Muscle layer of colon (tissue), 2 donors: Measurements from ENCODE around the gene OPTC.
A peak's percentile ranks its signal among the peaks of the same experiment; 100 is the strongest.

ENCODE experiments used
- H3K27ac ChIP-seq: one replicate; pipeline ENCODE4 v1.7.0; 2013; ENCODE audit warnings: low read depth, mild to moderate bottlenecking, low read length, moderate library complexity
- H3K27me3 ChIP-seq, 2 donors: one replicate each; pipeline ENCODE4 v1.7.0; 2013; ENCODE audit warnings: low read length in 2 of 2, mild to moderate bottlenecking in 2 of 2; ENCODE audit not compliant: insufficient read depth in 2 of 2, control insufficient read depth in 1 of 2
- H3K36me3 ChIP-seq: one replicate; pipeline ENCODE4 v1.7.0; 2013; ENCODE audit warnings: mild to moderate bottlenecking, low read length; ENCODE audit not compliant: insufficient read depth
- H3K4me1 ChIP-seq: one replicate; pipeline ENCODE4 v1.7.0; 2013; ENCODE audit warnings: mild to moderate bottlenecking, low read length; ENCODE audit not compliant: insufficient read depth
- H3K4me3 ChIP-seq, 2 donors: one replicate each; pipeline ENCODE4 v1.7.0; 2013; ENCODE audit warnings: low read length in 2 of 2, low read depth in 1 of 2, mild to moderate bottlenecking in 1 of 2, moderate library complexity in 1 of 2
- H3K9ac ChIP-seq: one replicate; pipeline ENCODE4 v1.7.0; 2013; ENCODE audit warnings: low read length
- H3K9me3 ChIP-seq: one replicate; pipeline ENCODE4 v1.7.0; 2013; ENCODE audit warnings: mild to moderate bottlenecking, low read length
- donor health status: abdominal sarcoma.
- donor health status: Adenocarcinoma of cecum.

OPTC gene

DNA sequence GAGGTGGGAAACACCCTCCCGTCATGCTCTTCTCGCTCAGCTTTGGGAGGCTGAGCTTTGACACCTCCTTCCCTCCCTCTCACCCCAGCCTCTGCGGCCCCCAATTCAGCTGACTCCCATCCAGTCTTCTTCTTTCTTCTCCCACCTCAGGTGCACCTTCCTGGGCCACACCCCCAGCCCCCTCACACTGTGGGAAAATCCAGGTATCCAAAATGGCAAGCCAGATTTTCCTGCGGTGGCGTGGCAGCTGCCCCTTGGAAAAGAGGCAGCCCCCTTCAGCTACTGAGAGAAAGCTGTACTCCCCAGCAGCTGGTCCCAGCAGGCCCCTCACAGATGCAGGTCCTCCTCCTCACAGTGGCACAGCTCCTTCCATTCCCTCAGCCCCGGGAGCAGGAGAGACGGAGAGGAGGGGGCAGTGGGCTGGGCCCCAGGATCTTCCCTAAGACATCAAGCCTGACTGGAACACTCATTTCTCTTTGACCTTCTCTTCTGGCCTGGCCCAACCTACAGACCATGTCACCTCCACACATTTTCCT lies 61.6 kb downstream of the OPTC start:
- Histone ChIP-seq H3K9ac (peak overlapping the region; percentile 69), H3K9me3 (no peaks in the 10 kb centered on the region), H3K4me3 (peak overlapping the region; percentile 31 to 47), H3K27ac (peak overlapping the region; percentile 96), H3K27me3 (no peaks in the 10 kb centered on the region), H3K4me1 (peaks cover 66% of the 10 kb centered on the region), H3K36me3 (no peaks in the 10 kb centered on the region)

DNA sequence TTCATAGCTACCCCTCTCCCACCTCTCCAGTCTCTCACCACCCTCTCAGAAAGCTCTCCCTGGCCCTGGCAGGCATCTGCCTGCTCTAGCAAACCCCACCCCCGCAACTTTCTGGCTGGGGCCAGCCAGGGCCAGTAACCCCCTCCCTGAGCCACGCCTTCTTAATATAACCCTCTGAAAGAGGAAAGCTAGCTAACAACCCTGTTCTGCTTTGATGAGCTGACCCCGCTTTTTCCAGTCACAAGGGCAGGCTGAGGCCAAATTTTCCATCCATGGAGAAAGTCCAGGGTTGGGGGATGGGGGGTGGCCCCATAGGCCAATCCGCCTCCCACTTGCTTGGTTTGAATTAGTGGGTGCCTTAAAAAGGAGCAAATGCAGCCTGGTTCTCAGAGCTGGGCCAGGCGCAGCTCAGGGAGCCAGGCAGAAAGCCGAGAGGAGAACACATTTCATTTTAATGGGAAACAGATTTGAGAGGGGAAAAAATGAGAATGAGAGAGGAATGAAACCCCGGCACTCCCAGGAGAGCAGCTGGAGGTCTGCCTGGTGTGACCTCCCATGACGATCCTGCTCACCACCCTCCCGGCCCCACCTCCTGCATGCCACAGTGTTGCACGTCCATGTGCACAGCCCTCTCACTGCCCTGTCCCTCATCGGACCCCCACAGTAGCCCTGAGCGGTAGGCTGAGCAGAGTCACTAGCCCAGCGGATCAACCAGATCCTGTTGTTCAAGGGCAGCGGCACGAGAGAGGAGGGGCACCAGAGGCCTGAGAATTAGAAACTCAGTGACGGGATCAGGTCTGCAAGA lies 62.3 kb downstream of the OPTC start:
- H3K4me3 ChIP-seq: peak overlapping the region; percentile 31 to 47
- peak overlapping the region; percentile 96 for H3K27ac ChIP-seq
- H3K27me3 ChIP-seq: no peaks in the 10 kb centered on the region
- peaks cover 66% of the 10 kb centered on the region for H3K4me1 ChIP-seq
- H3K36me3 ChIP-seq: no peaks in the 10 kb centered on the region
- H3K9ac ChIP-seq: peak overlapping the region; percentile 69
- H3K9me3 ChIP-seq: no peaks in the 10 kb centered on the region

DNA sequence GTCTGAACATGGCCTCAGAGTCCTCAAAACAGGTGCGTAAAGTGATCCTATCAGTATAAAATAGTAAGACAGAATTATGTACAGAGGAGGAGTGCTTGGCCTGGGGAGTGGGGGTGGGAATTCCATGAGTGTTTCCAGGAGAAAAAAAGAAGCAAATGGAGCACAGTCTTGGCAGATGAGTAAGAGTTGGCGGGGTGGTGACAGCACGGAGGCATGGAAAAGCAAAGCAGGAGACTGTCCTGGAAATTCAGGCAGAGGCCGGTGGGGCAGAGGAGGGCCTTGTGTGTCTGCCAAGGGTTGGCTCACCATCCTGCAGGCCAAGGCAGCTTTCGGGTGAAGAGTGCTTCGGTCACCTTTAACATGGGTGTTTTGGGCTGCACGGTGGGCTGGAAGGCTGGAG lies 63.4 kb downstream of the OPTC start:
- H3K27me3 ChIP-seq: no peaks in the 10 kb centered on the region
- H3K36me3 ChIP-seq: no peaks in the 10 kb centered on the region
- H3K9ac ChIP-seq: no peak overlapping the region
- no peaks in the 10 kb centered on the region for H3K9me3 ChIP-seq
- H3K4me1 ChIP-seq: peaks cover 64% of the 10 kb centered on the region
- no peak overlapping the region for H3K4me3 ChIP-seq
- peak overlapping the region; percentile 96 for H3K27ac ChIP-seq

DNA sequence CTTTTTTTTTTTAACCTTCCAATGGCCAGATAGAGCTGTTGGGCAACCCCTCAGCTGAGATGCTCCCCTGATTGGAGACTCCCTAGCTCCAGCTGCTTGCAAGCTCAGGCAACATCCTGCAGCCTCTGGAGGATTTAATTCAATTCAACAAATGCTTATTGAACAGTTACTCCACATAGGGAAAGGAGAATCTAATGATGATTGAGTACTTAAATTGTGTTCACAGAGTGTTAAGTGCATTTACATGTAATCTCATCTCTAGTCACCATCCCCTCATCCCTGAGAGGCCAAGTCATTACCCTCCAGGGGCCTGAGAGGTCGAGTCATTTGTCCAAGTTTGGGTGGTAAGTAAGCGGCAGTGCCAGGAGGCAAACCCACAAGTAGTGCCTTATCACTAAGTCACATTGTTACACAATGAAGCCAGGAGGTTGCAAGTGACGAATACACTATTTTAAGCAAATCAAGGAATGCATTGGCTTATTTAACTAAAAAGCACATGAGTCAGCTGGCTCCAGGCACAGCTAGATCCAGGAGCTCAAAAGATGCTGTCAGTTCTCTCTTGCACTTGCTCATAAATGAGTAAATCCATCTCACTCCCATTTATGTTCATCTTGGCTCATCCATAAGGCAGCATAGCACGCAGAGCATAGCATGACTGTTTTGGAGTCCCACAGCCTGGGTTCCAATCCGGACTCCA lies 64.3 kb downstream of the OPTC start:
- Histone ChIP-seq H3K9me3 (no peaks in the 10 kb centered on the region), H3K4me1 (peaks cover 56% of the 10 kb centered on the region), H3K36me3 (no peaks in the 10 kb centered on the region), H3K9ac (peak overlapping the region; percentile 6), H3K4me3 (peak overlapping the region in 1 of 2 donors; percentile 11), H3K27me3 (no peaks in the 10 kb centered on the region), H3K27ac (peak overlapping the region; percentile 96)
